Right hindlimb (tissue), 1 donor: ENCODE measurements around the gene STRBP.
"Not testable (repeated sequence)": the region's sequence is repeated elsewhere in the genome, so short reads cannot be mapped to it uniquely, and the experiment has no call there.

Experiments used
- DNase-seq: peaks from one replicate; pipeline ENCODE4 v3.0.0-alpha.2; 2018

The STRBP gene

DNA sequence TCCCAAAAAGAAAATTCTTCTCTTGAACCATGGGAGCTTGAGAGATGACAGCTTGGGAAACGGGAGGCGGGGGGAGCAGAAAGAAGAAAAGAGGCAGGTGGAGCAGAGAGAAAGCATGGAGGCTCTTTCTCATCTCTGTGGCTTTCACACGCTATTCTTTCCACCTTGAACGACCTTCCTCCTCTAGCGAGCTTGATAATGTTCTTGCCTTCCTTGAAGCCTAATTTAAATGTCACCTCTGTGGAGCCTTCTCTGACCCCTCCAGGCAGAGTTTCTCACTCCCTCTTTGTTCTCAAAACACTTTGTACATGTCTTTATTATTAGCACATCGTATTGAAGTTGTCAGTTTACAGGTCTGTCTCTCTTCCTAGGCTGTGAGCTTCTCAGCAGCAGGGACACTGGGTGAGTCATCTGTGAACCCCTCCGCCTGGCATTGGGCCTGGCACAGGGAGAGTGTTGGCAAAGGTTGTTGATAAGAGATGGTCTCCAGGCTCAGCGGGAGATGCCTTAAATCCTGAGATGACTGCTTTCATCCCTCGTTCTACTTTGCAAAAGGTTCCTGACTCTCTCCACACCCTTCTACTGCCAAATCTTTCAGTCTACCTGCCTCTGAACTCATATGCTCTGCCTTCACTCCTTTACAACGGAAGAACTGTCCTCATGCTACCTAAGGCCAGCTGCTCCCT lies 14.1 kb upstream of the STRBP start:
- DNase-seq, result no peak

DNA sequence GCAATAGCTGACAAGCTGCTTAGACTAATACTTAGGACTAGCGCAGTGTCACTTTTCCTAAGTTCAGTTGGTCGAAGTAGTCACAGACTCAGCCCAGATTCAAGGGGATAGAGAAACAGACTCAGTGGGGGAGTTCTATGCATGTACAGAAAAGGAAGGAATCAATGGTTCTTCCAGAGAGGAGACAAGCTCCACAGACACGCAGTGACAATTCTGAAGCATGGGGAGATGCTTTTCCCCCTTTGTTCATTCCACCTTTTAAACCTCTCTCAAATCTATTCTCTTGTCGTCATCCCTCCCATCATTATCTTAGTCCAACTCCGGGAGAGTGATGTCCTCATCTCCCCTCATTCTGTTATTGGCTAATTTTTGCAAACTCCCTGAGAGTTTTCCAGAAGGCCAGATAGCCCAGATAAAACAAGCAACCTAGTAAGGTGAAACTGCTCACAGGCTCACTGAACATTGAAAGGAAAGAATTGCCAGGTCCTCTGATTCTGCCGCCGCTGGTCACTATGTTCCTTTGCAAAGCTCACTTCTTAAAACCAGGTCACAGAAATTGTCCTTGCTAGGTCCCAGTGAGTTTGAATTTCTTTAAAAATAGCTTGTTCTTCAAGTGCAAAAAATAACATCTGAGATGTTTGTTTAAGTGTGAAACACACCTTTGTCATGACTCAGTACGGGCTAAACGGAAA lies 13.4 kb upstream of the STRBP start:
- DNase-seq, result no peak

DNA sequence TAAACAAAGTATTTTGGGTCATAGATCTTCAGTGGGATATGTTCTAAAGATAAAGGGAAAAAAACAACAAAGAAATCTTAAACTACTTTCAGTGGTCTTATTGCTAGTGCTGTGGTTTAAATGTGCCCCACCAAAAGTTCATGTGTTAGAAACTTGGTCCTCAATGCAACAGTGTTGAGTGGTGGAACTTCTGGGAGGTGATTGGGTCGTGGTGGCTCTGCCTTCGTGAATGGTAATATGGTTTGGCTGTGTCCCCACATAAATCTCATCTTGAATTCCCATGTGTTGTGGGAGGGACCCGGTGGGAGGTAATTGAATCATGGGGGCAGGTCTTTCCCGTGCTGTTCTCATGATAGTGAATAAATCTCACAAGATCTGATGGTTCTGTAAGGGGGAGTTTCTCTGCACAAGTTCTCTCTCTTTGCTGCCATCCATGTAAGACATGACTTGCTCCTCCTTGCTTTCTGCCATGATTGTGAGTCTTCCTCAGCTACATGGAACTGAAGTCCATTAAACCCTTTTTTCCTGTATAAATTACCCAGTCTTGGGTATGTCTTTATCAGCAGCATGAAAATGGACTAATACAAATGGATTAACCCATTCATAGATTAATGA lies 10.6 kb upstream of the STRBP start:
- not testable (repeated sequence) for DNase-seq

DNA sequence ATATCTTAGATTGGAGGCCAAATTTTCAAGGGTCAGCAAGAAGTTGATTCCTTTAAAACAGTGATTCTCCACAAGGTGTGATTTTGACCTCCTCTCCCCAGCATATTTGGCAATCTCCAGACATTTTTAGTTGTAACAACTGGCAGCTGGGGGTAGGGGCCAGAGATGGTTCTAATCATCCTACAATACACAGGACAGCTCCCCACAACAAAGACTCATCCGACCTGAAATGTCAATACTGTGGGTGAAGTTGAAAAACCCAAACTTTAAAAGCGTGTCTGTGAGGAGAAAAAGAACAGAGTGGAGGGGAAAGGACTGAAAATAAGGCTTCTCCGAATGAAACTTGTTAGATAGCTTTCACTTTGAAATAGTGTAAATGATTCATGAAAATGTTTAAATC lies 10.0 kb upstream of the STRBP start:
- DNase-seq, result no peak

DNA sequence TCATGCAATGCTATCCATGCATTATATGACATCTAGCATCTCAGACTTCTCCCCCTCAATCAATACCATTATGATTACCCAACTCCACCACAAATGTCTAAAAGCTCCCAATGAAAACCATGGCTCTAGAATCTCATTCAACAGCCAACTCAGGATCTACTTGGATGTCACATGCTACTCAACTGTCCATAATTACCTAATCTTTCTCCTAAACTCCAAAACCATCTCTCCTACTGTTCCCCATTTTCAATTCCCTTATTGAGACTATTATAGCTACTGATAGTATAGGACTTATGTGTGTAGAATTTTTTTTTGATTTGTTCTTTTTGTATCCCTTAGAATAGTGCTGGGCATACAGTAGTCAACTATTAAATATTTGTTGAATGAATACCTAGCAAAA lies 8.2 kb upstream of the STRBP start:
- DNase-seq, result no peak

DNA sequence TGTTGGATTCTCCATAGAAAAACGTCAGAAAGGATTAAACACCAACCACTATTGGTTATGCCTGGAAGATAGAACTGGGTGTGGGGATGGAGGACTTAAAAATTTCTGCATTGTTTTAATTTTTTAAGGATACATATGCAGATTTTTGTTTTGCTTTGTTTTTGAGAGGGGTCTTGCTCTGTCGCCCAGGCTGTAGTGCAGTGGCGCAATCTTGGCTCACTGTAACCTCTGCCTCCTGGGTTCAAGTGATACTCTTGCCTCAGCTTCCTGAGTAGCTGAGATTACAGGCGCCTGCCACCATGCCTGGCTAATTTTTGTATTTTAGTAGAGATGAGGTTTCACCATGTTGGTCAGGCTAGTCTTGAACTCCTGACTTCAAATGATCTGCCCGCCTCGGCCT lies 2.7 kb upstream of the STRBP start:
- not testable (repeated sequence) for DNase-seq

DNA sequence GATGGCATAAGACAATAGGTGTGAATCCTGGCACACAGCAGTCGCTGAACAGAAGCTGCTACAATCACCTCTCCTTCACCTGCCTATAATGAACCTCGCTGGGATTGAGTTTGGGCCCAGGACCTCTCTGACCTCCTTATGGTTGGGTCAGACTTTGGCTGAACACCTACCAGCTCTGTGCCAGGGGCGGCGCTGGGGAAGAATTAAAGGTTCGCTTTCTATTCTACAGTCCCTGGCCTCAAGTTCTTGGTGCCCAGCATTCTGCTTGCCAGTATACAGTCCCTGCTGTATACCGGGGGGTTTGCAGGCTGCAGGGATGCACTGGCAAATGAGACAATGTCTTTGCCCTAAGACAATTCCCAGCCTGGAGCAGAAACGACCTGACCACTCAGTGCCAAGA lies 895 bp upstream of the STRBP start:
- no peak for DNase-seq

DNA sequence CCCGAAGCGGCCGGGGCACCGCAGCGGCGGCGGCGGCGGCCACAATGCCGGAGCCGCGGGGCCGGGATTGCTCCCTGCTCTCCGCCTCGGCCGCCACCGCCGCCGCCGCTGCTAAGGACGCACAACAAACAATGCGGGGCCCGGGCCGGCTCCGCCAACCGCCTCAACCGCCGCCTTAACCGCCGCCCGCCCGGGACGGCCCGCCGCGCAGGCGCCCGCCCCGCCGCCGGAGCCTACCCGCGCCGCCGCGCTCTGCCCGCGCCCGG lies 254 bp downstream of the STRBP start:
- DNase-seq, result no peak

DNA sequence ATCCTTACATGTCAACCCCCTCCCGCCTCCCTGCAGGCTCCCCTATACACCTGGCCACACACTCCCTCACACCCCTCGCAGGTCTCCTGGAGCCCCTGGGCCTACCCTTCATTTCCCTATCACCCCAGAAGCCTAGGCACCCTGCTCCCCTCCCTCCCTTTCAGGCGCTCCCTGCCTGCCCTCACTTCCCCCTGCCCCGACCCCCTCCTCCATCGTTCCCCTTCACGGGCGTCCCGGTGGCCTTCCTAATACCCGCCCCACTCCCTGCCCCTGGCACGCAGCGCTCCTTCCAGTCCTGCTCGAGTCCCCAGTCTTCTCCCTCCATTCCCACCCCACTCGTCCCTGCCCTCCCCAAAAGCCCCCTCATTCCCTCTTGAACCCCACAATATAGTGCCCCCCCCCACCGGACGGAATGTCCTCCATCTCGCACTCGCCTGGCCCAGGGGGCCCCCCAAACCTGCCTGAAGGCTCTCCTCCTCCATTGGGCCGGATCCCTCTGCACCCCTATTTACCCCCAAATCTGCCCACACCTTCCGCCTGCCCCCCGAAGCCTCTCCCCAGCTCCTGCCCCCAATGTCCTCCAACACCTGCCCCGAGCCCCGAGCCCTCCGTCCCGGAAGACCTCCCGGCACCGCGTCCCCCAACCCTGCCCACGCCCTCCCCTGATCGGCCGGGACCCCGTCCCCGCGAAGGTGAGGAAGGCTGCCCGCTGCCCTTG lies 746 bp downstream of the STRBP start:
- peak; percentile 20 for DNase-seq

DNA sequence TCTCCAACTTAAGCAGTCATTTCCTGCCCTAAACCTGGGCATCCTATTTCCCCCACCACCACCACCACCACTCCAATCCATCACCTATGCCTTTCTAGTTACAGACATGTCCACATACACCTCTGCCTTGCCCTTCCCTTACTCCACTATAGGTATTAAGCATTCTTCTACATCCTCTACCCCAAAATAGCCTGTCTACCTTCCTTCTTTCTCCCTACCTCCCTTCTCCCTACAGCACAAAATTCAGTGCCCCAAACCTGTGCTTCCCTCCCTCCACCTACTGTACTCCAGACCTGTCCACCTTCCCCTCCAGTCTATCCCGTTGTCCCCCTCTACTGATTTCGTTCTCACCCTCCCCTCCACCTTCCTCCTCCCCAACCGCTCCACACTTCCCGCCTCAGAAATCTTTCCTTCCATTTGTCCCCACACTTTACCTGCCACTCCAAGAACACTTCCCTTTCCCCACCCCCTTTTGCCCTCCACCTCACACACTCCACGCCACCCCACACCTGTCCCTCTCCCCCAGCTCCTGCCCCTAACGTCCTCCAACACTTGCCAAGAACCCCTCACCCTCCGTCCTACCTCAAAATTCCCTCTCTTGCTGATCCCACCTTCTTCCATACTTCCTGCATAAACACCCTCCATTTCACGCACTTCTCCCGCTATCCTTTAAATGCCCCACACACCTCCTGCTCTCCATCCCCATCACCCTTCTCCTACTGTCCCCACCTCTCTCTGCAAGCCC lies 1.6 kb downstream of the STRBP start:
- no peak for DNase-seq

DNA sequence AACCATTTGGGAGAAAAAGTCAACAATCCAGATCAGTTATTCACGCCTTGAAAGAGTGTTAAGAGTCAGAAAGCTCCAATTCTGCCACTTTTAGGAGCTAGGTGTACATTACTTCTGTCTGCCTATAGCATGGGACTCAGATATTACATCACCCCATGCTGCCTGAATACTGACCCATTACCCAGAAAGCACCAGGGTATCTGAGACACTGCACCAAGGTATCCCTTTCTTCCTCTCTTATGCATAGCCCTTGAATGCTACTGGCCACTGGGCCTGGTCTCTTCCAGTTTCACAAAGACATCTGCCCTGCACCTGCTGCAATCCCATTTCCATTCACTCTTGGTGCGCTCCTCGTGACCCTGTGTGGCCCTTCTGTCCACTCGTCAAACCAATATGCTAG lies 2.6 kb downstream of the STRBP start:
- no peak for DNase-seq

DNA sequence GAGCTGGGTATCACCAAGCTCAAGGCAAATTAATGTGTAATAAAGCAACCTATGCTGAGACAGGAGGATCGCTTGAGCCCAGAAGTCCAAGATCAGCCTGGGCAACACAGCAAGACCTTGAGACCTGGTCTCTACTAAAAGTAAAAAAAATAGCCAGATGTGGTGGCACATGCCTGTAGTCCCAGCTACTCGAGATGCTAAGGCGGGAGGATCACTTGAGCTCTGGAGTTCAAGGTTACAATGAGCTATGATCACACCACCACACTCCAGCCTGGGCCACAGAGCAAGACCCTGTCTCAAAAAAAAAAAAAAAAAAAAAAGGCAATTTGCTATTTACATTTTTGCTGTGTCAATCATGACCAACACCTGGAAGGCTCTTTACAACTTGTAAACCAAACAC lies 5.2 kb downstream of the STRBP start:
- DNase-seq, result no peak

DNA sequence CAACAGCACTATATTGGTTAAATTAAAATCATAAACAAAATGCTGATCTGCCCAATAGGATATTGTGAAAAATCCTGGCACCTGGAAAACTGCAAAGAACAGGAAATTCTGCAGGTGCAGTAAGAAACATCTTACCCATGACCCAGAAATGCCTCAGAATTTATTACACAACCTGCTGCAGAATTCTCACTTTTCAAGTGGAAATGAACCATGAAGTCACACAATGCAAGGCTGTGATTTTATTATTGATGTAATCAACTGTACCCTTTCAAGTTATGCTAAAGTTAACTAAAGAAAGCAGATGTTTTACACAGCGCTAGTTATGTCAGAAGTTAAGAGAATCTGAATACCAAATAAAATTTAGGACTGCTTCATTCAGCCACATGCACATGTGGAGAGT lies 6.0 kb downstream of the STRBP start:
- no peak for DNase-seq

DNA sequence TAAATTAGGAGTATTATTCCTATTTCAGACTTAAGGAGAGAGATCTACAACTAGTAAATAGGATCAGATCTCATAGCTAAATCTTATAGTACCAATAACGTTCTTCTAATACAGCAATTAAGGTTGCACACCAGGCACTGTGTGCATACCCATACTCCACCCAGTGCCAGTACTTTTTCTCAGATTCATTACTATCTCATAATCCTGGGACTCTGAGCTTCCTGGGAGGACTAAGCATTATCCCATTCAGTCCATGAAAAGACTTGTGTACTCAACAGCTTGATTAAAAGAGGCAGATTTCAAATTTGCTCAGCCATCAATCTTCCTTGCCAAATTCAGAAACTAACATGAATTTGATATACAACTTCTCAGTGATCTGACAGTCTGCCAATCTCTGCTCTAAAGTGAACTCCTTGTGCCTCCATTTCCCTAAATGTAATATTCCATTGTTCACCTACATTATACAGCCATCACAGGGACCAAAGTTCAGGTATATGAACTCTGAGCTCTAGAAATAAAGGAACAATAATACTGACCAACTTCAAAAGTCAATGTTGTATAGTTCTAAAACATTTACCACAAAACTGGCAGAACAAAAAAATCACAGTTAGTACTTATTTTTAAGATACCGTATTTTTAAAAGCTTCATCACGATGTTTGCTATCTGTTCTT lies 7.2 kb downstream of the STRBP start:
- no peak for DNase-seq

DNA sequence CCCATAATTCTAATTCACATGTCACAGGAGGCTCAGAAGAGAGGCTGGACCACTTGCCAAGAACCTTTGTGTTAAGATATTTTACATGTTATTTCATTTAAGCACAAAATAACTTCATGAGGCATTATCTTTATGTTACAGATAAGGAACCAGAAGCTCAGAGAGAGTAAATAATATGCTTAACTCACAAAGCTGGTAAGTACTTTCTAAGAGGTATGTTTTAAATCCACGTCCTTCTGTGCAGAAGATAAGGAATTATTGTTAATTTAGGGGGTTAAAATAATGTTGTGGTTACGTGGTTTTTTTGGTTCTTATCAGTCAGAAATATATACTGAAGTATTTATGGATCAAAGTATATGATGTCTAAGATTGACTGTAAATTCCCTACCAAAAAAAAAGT lies 8.0 kb downstream of the STRBP start:
- DNase-seq, result no peak

DNA sequence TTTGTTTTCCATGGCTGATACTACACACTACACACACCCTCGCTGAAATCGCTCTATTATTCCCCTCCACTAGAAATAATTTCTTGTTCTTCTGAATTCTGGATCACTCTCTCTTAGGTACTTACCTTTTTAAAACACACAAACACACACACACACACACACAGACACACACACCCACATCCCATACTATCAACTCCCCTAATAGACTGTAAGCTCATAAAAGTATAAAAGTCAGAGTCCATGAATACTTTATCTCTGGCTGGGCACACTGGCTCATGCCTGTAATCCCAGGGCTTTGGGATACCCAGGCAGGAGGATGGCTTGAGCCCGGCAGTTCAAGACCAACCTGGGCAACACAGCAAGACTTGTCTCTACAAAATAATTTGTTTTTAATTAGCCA lies 11.1 kb downstream of the STRBP start:
- DNase-seq, result no peak

DNA sequence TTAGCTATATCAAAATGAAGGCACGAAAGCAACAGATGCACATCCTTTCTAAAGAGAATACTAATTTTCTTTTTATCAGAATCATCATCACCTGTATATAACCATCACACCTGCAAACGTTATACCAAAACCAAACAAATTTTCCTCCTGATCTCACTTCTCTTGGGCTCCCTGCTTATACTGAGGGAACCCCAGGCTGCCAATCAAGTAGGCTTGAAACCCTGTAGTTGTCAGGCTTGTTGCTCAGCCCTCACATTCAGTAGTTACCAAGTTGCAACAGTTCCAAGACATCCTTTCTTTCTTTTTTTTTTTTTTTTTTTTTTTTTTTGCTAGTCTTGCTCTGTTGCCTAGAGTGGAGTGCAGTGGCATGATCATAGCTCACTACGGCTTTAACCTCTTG lies 12.7 kb downstream of the STRBP start:
- no peak for DNase-seq

DNA sequence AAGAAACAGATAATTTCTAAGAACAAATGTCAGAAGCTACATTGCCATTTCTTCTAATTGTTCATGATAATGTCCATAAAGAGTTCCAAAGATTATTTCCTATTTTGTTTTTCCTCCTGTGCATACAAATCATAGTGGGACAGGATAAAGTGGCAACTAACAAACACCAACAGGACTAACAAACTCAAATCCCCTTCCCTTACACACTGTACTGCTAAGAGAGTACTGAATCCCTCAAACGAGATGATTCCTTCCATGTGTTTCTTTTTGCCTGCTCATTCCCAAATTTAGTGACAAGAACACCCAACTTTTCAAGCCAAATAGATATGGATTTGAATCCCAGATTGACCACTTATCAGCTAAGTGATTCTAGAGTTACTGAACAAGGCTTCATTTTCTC lies 15.2 kb downstream of the STRBP start:
- no peak for DNase-seq

DNA sequence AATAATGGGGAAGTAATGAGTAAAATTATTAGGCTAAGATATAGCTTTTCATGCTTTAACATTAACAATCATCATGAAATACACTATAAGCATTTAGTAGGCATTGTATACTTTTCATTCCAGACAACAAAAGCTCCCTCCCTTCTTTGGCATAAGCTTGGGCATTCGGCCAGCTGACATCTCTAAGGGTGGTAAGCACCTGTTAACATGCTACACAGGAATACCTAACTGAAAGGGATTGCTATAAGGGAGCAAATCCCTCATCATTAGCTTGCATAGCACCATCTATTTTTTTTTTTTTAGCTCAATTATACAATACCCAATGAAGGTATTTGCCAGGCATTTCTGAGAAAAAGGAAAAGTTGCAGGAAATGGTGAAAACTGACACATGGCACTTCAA lies 16.6 kb downstream of the STRBP start:
- no peak for DNase-seq

DNA sequence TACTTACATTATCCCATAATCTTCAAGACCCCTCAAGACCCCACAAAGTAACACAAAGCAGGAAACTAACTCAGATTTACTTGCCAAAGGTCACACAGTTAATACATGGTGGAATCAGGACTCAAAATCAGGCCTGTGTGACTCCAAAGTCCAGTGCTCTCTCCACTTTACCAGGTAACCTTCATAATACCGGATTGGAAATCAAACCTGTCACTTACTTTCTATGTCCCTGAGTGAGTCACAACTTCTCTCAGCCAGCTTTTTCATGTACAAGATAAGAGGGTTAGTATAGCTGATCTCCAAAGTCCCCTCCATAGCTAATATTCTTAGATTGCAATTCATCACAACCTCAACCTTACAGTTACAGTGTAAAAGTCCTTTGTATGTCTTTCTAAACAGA lies 17.1 kb downstream of the STRBP start:
- DNase-seq, result no peak

DNA sequence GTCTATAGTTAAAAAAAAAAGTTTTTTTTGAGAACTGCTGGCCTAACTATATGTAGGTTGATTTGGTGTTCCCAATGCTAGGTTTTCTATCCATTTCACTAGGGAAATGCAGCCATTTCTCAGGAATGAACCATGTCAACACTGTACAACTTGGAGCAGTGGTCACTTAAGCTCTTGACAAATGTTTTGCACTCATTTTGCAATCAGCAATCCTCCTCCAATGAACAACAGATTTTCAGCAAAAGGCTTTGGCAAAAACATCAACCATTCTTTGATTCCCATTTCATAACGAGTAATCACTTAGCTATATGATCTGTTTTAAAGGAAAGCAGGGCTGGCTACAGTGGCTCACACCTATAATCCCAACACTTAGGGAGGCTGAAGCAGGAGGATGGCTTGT lies 17.9 kb downstream of the STRBP start:
- no peak for DNase-seq

DNA sequence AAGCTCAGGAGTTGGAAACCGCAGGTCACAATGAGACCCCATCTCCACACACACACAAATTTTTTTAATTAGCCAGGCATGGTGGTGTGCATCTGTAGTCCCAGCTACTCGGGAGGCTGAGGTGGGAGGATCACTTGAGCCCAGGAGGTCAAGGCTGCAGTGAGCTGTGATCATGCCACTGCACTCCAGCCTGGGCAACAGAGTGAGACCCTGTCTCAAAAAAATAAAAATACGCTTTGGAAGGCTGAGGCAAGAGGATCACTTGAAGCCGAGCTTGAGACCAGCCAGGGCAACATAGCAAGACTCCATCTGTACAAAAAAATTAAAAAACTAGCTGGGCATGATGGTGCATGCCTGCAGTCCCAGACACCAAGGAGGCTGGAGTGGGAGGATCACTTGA lies 19.2 kb downstream of the STRBP start:
- DNase-seq, result not testable (repeated sequence)

DNA sequence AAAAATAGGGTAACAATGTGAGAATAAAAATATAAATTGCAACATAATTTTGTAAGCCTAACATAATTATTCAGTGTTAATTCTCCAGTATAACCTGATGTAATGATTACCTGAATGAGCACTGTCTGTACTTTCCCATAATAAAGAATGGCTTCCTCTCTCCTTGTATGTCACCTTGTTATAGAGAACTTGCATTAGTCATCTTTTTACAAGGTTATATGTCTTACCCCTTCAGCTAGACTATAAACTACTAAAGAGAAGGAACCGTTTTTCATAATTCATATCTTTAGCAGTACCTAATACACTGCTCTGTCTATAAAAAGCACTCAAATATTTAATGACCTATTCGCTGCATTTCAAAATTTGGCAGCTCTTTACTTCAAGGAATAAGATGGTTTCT lies 19.8 kb downstream of the STRBP start:
- no peak for DNase-seq
